Activated CD8-positive, alpha-beta T cell treated with anti-CD3 and anti-CD28 coated beads, Interleukin-2, amount 10 ng/mL, durations not matched to agents 7 days and 5 days (primary cell): ENCODE measurements around the gene LTA. TPM values are rescaled to one million over a fixed set of nuclear protein-coding genes. Genes with fewer than 3 reads are reported as not detected.
"Not testable (repeated sequence)": the region's sequence is repeated elsewhere in the genome, so short reads cannot be mapped to it uniquely, and the experiment has no call there.

Experiments
- ATAC-seq: fragments of 150-1000 bp; cut with Tn5 transposase; one replicate; pipeline ENCODE4 v1.10.0; 2021; ENCODE audit warnings: moderate library complexity
- CTCF ChIA-PET: fragments of 350-600 bp; sonication (Branson Sonifier 250); formaldehyde crosslinking; loops from one replicate; lab custom pipeline; 2021; ENCODE audit warnings: antibody characterized with exemption; lab: Charles Lee
- POLR2A ChIA-PET: fragments of 350-600 bp; sonication (Branson Sonifier 250); formaldehyde crosslinking; loops from one replicate; lab custom pipeline; 2021; ENCODE audit warnings: antibody characterized with exemption; lab: Charles Lee
- DNase-seq: peaks from one replicate; pipeline ENCODE4 v3.0.0-alpha.2; 2020
- H3K27ac Mint-ChIP-seq: one replicate; pipeline ENCODE4 v1.8.0; 2021; ENCODE audit warnings: mild to moderate bottlenecking, mixed read lengths
- H3K27me3 Mint-ChIP-seq: one replicate; pipeline ENCODE4 v1.8.0; 2021; ENCODE audit warnings: low read depth, mixed read lengths
- H3K36me3 Mint-ChIP-seq: one replicate; pipeline ENCODE4 v1.8.0; 2021; ENCODE audit warnings: low read depth, mixed read lengths
- H3K4me1 Mint-ChIP-seq: one replicate; pipeline ENCODE4 v1.8.0; 2021; ENCODE audit warnings: low read depth, mixed read lengths
- H3K4me3 Mint-ChIP-seq: one replicate; pipeline ENCODE4 v1.8.0; 2021; ENCODE audit warnings: mild to moderate bottlenecking, mixed read lengths
- H3K9me3 Mint-ChIP-seq: one replicate; pipeline ENCODE4 v1.8.0; 2022; ENCODE audit warnings: mixed read lengths; ENCODE audit not compliant: insufficient read depth
- total RNA-seq, 2 experiments: library from RNA; stranded (reverse); gene quantifications; one replicate each; pipeline ENCODE4 v1.2.3, GENCODE V29; 2021

Gene LTA
- total RNA-seq, 2 experiments from 2014 or later: 19.4 to 24.6 TPM

DNA sequence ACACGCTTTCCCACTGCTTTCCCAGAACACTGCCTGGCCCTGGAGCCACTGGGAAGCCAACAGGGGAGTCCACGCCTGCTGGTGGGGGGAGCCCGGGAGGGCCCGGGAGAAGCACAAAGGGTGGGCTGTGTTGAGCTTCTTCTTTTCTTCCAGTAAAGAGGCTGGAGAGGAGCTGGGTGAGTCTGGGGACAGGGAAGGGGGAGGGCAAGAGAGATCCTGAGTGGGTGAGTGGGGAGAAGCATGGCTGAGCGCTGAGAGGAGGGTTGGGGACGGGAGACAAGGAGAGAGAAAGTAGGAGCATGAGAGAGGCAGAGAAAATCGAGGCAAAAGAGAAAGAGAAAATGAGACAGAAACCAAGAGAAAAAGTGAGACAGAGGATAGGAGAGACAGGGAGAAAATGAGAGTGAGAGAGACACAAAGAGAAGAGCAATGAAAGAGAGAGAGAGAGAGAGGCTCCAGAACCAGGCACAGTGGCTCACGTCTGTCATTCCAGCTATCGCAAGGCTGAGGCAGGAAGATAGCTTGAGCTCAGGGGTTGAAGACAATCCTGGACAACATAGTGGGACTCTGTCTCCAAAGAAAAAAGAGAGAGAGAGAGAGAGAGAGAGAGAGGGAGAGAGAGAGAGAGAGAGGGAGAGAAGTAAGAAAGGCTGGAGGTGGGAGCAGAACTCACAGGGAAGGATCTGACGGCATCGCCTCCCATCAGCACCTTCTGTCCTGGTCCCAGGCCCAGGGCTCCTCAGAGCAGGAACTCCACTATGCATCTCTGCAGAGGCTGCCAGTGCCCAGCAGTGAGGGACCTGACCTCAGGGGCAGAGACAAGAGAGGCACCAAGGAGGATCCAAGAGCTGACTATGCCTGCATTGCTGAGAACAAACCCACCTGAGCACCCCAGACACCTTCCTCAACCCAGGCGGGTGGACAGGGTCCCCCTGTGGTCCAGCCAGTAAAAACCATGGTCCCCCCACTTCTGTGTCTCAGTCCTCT is 16.0 kb downstream of the LTA start:
- peaks cover 91% of the 10 kb centered on the region for H3K4me1 Mint-ChIP-seq
- no peaks in the 10 kb centered on the region for H3K9me3 Mint-ChIP-seq
- CTCF ChIA-PET: interaction anchor here (0.7 to 24.1 kb wide), 7 partner anchors 3 to 94 kb away, joined by 3 to 928 read pairs (median 15); partner anchors contain the start of genes ATP6V1G2, DDX39B, LST1 and LTA
- H3K36me3 Mint-ChIP-seq: peaks cover 54% of the 10 kb centered on the region
- DNase-seq (no peak), ATAC-seq (no peak)
- H3K27ac Mint-ChIP-seq: peak overlapping the region; percentile 94
- H3K4me3 Mint-ChIP-seq: peak overlapping the region; percentile 84
- POLR2A ChIA-PET: interaction anchor here (0.9 to 4.8 kb wide), 6 partner anchors 9 to 46 kb away, joined by 4 to 48 read pairs (median 5); partner anchors contain the start of genes DDX39B and TNF
- H3K27me3 Mint-ChIP-seq: no peaks in the 10 kb centered on the region

DNA sequence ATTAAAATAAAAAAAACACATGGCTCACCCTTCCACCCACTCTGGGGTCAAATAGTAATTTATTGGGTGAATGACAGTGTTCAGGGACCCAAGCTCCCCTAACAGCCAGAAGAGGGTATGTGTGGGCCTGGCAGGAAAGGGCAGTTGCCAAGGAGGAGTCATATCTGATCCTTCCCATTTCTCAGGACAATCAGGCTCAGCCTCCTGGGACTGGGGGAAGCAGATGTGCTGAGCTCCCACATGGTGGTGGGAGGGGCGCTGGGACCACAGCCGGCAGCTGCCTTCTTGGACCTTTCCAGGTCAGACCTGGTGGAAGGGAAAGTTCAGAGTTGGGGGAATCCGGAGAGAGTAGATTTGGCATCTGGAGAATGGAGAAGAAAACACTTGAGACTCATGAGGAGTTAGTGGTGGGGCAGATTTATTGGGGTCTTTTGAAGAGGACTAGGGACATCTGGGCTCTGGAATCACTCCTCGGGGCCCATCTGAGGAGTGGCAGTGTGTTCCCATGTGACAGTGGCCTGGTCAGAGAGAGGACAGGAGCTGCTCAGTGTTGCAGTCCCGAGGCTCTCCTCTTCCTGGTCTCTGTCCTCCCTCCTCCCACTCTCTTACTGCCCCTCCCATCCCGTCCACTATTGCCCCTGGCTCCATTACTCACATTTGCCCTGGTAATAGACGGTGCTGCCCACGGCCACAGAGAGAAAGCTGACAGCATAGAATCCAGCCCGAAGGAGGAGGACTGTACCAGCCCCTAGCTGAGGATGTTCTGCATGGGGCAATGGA is 17.0 kb downstream of the LTA start:
- H3K27ac Mint-ChIP-seq: peak overlapping the region; percentile 82
- H3K36me3 Mint-ChIP-seq: peaks cover 49% of the 10 kb centered on the region
- peaks cover 90% of the 10 kb centered on the region for H3K4me1 Mint-ChIP-seq
- H3K4me3 Mint-ChIP-seq: peak overlapping the region; percentile 38
- CTCF ChIA-PET: interaction anchor here (18.5 to 24.1 kb wide), 3 partner anchors 2 to 43 kb away, joined by 504 to 928 read pairs (median 928); partner anchors contain the start of genes ATP6V1G2, DDX39B, LST1 and LTB
- ATAC-seq (no peak), DNase-seq (no peak)
- no peaks in the 10 kb centered on the region for H3K27me3 Mint-ChIP-seq
- H3K9me3 Mint-ChIP-seq: no peaks in the 10 kb centered on the region
- POLR2A ChIA-PET: interaction anchor here (0.6 to 1.6 kb wide), 4 partner anchors 9 to 1014 kb away, joined by 3 to 5 read pairs (median 4); no protein-coding TSS in a partner anchor

DNA sequence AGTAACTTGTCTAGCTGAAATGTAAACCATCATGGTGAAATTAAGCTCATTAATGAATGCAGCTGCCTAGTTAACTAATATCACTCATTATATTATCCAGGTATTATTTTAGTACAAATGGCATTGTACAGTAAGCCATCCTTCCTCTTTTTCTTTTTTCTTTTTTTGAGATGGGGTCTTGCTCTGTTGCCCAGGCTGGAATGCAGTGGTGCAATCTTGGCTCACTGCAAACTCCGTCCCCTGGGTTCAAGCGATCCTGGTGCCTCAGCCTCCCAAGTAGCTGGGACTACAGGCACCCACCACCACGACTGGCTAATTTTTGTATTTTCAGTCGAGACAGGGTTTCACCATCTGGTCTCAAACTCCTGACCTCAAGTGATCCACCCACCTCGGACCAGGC is 18.6 kb downstream of the LTA start:
- DNase-seq, H3K9me3 Mint-ChIP-seq, ATAC-seq, H3K27me3 Mint-ChIP-seq: not testable (repeated sequence)
- peaks cover 49% of the 10 kb centered on the region for H3K36me3 Mint-ChIP-seq
- POLR2A ChIA-PET: interaction anchor here (1.5 kb wide), 1 partner anchor 9 kb away, joined by 7 read pairs; the partner anchor contains the start of gene LTB
- peak overlapping the region; percentile 85 for H3K4me3 Mint-ChIP-seq
- CTCF ChIA-PET: interaction anchor here (0.8 to 24.1 kb wide), 4 partner anchors 0 to 538 kb away, joined by 3 to 928 read pairs (median 716); partner anchors contain the start of genes ATP6V1G2, DDX39B, LST1 and LTB
- H3K27ac Mint-ChIP-seq: peak overlapping the region; percentile 43
- peaks cover 84% of the 10 kb centered on the region for H3K4me1 Mint-ChIP-seq

DNA sequence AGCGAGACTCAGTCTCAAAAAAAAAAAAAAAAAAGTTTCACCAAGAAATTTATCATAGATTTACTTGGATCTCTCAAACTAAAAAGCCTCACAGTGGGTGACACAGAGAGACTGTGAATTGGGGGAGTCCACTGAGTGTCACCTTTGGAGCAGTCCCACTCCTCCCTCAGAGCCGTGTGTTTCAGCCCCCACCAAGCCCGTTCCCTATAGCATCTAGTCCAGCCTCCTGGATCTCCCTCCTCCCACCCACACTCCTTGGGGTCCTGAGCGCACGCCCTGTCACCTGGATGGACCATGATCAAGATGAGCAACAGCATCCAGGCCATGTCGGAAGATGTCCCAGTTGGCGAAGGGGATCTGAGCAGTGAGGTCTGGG is 20.3 kb downstream of the LTA start:
- H3K27ac Mint-ChIP-seq: peak overlapping the region; percentile 95
- H3K4me1 Mint-ChIP-seq: peaks cover 82% of the 10 kb centered on the region
- H3K27me3 Mint-ChIP-seq: no peaks in the 10 kb centered on the region
- POLR2A ChIA-PET: interaction anchor here (0.8 to 8.1 kb wide), 11 partner anchors 13 to 235 kb away, joined by 3 to 388 read pairs (median 6); partner anchors contain the start of genes ATP6V1G2, DDX39B, HSPA1A and HSPA1B
- no peaks in the 10 kb centered on the region for H3K9me3 Mint-ChIP-seq
- DNase-seq (no peak), ATAC-seq (peak; percentile 39)
- H3K4me3 Mint-ChIP-seq: peak overlapping the region; percentile 85
- CTCF ChIA-PET: interaction anchor here (0.8 to 18.5 kb wide), 10 partner anchors 11 to 221 kb away, joined by 3 to 928 read pairs (median 8); partner anchors contain the start of genes AIF1, ATP6V1G2, BAG6 and DDX39B
- H3K36me3 Mint-ChIP-seq: peaks cover 43% of the 10 kb centered on the region

DNA sequence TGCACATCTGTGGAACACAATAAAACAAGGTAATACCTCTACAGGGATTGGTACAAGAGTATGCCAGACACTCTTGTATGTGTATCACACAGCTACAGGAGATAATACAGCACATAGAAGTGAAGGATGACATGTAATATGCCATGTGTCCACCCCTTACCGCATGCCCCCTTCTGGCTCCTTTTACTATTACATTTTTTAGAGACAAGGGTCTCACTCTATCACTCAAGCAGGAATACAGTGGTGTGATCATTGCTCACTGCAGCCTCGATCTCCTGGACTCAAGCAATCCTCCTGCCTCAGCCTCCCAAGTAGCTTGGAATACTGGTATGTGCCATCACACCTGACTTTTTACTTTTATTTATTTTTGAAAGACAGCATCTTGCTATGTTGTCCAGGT is 24.9 kb downstream of the LTA start:
- no peaks in the 10 kb centered on the region for H3K9me3 Mint-ChIP-seq
- ATAC-seq: peak; percentile 68
- H3K36me3 Mint-ChIP-seq: peaks cover 6% of the 10 kb centered on the region
- H3K27me3 Mint-ChIP-seq: no peaks in the 10 kb centered on the region
- H3K27ac Mint-ChIP-seq: peak overlapping the region; percentile 43
- DNase-seq: peak; percentile 68
- H3K4me3 Mint-ChIP-seq: no peak overlapping the region
- peaks cover 59% of the 10 kb centered on the region for H3K4me1 Mint-ChIP-seq
- ChIA-PET POLR2A (interaction anchor here (0.7 to 8.1 kb wide), 11 partner anchors 10 to 102 kb away, joined by 3 to 388 read pairs (median 6); partner anchors contain the start of genes ATP6V1G2, BAG6, DDX39B and LST1), CTCF (interaction anchor here (1.2 to 18.5 kb wide), 9 partner anchors 15 to 104 kb away, joined by 3 to 928 read pairs (median 73); partner anchors contain the start of genes AIF1, ATP6V1G2, DDX39B and LST1)

DNA sequence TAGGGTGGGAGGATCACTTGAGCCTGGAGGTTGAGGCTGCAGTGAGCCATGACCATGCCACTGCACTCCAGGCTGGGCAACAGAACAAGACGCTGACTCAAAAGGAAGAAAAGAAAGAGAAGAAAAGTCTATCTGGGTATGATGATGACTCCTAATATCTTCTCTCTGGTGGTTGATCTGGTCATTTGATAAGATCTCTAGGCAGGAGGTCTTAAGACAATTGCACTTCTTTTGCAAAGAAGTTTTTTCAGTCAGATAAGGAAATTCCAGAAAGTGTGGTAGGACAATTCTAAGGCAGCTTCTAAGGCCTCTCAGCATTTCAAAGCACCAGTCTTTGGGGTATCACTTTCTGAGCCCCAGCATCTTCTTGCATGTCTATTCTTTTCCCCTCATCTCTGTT is 35.2 kb downstream of the LTA start:
- DNase-seq (no peak), ATAC-seq (no peak)
- Mint-ChIP-seq H3K4me1 (peaks cover 5% of the 10 kb centered on the region), H3K36me3 (no peaks in the 10 kb centered on the region), H3K27me3 (peaks cover 6% of the 10 kb centered on the region), H3K4me3 (no peak overlapping the region), H3K9me3 (no peaks in the 10 kb centered on the region), H3K27ac (peak overlapping the region; percentile 64)
- CTCF ChIA-PET: interaction anchor here (1.2 to 1.5 kb wide), 2 partner anchors 9 to 56 kb away, joined by 4 read pairs; no protein-coding TSS in a partner anchor
- POLR2A ChIA-PET: no interaction called here

DNA sequence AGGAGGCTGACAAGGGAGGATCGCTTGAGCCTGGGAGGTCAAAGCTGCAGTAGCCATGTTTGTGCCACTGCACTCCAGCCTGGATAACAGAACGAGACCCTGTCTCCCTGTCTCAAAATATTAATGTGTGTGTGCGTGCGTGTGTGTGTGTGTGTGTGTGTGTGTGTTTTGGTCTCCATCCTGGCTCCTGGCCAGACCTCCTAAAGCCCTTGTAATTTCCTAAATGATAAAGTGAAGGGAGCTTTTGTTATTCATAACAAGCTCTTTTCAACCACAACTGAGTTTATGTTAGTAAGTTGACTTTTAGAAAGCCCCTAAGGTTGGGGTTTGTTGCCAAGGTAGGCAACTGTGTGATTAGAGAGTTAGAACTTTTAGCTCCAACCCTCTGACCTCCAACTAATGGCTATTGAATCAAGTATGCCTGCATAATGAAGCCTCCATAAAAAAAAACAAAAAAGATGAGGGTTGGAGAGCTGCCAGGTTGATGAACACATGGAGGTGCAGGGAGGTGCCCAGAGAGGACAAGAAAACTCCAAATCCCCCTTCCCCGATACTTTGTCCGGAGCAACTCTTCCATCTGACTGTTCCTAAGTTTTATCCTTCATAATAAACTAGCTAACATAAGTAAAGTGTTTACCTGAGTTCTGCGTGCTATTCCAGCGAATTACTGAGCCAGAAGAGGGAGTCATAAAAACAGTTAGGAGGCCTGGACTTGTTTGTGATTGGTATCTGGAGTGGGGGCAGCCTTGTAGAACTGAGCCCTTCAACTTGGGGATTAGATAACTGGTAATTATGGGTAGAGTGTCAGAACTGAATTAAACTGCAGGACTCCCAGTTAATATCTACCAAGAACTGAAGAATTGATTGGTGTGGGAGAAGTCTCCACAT is 37.7 kb downstream of the LTA start:
- no peaks in the 10 kb centered on the region for H3K27me3 Mint-ChIP-seq
- ChIA-PET POLR2A (interaction anchor here (0.6 to 0.7 kb wide), 2 partner anchors 12 to 69 kb away, joined by 3 read pairs; no protein-coding TSS in a partner anchor), CTCF (interaction anchor here (0.7 to 12.5 kb wide), 8 partner anchors 13 to 64 kb away, joined by 3 to 130 read pairs (median 4); partner anchors contain the start of genes ATP6V1G2, LST1, LTB and NCR3)
- peaks cover 15% of the 10 kb centered on the region for H3K4me1 Mint-ChIP-seq
- no peaks in the 10 kb centered on the region for H3K36me3 Mint-ChIP-seq
- DNase-seq (no peak), ATAC-seq (no peak)
- no peaks in the 10 kb centered on the region for H3K9me3 Mint-ChIP-seq
- no peak overlapping the region for H3K27ac Mint-ChIP-seq
- no peak overlapping the region for H3K4me3 Mint-ChIP-seq

DNA sequence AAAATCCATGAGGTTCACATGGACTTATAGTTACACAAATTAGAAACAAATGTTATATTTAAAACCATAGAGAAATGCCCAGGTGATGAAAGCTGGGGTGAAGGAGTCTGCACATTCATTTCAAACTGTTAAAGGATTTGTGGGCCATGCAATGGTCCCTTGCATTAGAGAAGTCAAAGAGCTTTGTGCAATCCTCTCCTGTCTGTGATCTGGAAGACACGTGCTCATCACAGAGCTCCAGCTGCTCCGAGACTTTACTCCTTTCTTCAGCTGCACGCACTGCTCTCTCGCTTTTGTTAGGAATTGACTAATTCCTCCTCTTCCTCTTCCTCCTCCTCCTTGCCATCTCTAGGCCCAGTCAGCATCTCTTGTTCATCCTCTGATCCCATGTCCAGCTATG is 38.9 kb downstream of the LTA start:
- ChIA-PET POLR2A (interaction anchor here (0.6 to 0.7 kb wide), 3 partner anchors 54 to 320 kb away, joined by 3 to 4 read pairs (median 3); partner anchors contain the start of gene GPANK1), CTCF (interaction anchor here (0.6 to 12.5 kb wide), 3 partner anchors 15 to 60 kb away, joined by 3 to 130 read pairs (median 17); partner anchors contain the start of gene NCR3)
- ATAC-seq (no peak), DNase-seq (no peak)
- peaks cover 2% of the 10 kb centered on the region for H3K36me3 Mint-ChIP-seq
- no peak overlapping the region for H3K27ac Mint-ChIP-seq
- no peaks in the 10 kb centered on the region for H3K9me3 Mint-ChIP-seq
- H3K4me3 Mint-ChIP-seq: no peak overlapping the region
- no peaks in the 10 kb centered on the region for H3K27me3 Mint-ChIP-seq
- peaks cover 27% of the 10 kb centered on the region for H3K4me1 Mint-ChIP-seq

DNA sequence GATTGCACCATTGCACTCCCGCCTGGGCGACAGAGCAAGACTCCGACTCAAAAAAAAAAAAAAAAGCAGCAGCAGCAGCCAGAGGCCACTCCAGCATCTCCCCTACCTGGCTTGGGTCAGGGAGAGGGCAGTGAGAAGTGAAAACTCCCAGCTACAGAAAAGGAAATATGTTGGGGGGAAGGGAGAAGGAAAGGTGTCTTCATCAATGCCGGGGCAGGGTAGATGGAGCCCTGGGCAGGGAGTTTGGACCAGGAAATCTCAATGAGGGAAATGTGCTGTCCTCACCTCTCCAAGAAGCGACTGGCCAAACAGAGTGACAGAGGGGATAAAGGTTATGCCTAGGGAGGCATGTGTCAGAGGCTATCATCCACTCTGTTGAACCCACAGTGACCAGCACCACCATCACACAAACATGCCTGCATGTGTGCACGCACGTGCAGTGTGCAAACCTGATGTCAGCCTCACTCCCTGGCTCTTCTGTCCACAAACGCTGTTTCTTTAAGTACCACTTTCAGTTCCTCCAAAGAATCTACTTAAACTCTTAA is 42.1 kb downstream of the LTA start:
- CTCF ChIA-PET: interaction anchor here (1.0 to 12.5 kb wide), 3 partner anchors 18 to 63 kb away, joined by 3 to 130 read pairs (median 5); partner anchors contain the start of gene NCR3
- peak overlapping the region; percentile 29 for H3K4me3 Mint-ChIP-seq
- peaks cover 21% of the 10 kb centered on the region for H3K36me3 Mint-ChIP-seq
- peak overlapping the region; percentile 34 for H3K27ac Mint-ChIP-seq
- no peaks in the 10 kb centered on the region for H3K27me3 Mint-ChIP-seq
- H3K9me3 Mint-ChIP-seq: no peaks in the 10 kb centered on the region
- POLR2A ChIA-PET: interaction anchor here (0.6 to 0.7 kb wide), 2 partner anchors 40 to 73 kb away, joined by 3 to 5 read pairs; no protein-coding TSS in a partner anchor
- peaks cover 42% of the 10 kb centered on the region for H3K4me1 Mint-ChIP-seq
- DNase-seq (no peak), ATAC-seq (no peak)
